HG02763 (cell line): ENCODE results near the gene PRKCB.
"Not testable (repeated sequence)": the region's sequence is repeated elsewhere in the genome, so short reads cannot be mapped to it uniquely, and the experiment has no call there.

Experiments
- ATAC-seq: cut with Tn5 transposase; IDR thresholded peaks from one replicate; pipeline ENCODE4 v1.9.1; 2021; ENCODE audit warnings: mild to moderate bottlenecking, moderate library complexity; ENCODE audit not compliant: unreplicated experiment

Gene PRKCB

DNA sequence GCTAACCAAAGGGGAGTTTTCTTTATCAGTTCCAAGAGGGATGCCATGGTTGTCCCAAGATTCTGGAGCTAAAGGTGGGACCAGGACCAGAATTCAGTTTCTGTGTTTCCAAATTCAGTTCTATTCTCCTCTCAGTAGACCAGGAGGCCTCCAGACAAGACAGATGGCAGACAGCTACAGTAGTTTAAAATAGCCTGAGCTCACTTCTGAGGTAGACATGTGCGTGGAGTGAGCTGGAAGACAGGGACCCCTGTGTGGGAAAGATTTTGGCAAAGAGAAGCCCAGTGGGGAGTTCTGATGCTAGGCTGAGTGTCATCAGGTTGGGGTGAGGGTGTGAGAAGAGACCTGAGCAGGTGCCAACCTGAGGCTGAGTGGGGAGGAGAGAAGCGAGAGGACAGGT is 95.4 kb downstream of the PRKCB start:
- ATAC-seq, result no peak

- not testable (repeated sequence) for ATAC-seq
Observed at GRCh38 chr16:23933650-23934049, 97.9 kb downstream of the PRKCB start.

- ATAC-seq, result no peak
Observed at GRCh38 chr16:23934610-23935236, 98.9 kb downstream of the PRKCB start.

DNA sequence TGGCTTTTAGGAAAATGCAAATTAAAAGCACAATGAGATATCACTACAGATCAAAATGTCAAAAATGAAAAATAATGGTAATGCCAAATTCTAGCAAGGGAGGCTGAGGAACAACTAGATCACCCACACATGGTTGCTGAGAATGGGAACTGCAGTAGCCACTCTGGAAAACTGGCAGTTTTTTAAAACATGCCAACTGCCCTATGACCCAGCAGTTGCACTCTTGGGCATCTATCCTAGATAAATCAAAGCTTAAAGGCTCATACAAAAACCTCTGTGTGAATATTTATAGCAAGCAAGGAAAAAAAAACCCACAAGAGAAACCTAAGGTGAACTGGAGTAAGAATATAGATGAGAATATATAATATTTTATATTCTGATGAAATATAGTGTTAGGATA is 104.3 kb downstream of the PRKCB start:
- ATAC-seq, result no peak

- no peak for ATAC-seq
Observed at GRCh38 chr16:23941025-23941424, 105.2 kb downstream of the PRKCB start.

DNA sequence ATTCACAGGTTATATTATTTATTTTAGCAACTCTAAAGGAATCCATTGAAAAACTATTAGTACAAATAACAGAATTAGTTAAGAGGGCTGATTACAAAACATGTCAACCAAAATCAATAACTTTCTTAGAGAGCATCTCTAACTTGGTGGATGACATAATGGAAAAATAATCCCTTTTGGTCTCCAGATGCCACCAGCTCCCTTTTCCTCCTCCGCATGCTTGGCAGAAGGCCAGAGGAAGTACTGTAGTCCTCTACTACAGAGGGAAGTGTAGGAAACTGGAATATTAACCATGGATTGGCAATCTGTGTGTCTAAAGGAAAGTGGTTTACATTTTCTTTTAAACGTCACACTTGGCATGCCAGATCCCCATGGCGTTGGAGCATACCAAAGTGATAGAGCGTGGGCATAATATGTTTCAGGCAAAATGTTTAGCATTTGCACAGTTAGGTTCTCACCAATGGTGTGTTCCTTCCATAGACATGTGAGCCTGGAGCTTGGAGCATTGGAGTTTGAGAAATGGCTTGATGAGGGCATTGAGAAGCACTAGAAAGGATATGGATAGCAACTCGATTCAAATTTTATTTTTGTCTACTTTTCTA is 106.3 kb downstream of the PRKCB start:
- no peak for ATAC-seq

GRCh38 chr16:23943604-23944003 is 107.8 kb downstream of the PRKCB start:
- ATAC-seq, result no peak

- ATAC-seq, result no peak
Observed at GRCh38 chr16:23944381-23944780, 108.6 kb downstream of the PRKCB start.

DNA sequence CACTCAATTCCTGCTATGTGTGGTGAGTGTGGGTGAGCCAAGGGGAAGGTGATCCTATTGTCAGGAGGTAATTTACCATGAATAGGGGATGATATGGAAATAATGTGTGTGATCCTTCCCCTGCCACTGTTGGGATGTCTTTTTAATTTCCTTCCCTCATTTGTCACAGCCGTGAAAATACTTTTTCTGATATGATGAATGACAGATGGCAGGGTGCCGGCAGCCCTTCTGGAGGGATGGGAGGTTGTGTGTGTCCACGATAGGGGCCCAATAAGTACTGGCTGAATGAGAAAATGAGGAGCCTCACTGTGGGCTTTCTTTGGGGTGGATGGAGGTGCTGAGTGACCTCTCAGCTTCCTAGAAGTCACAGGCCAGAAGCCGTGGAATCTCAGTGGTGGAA is 109.5 kb downstream of the PRKCB start:
- no peak for ATAC-seq

DNA sequence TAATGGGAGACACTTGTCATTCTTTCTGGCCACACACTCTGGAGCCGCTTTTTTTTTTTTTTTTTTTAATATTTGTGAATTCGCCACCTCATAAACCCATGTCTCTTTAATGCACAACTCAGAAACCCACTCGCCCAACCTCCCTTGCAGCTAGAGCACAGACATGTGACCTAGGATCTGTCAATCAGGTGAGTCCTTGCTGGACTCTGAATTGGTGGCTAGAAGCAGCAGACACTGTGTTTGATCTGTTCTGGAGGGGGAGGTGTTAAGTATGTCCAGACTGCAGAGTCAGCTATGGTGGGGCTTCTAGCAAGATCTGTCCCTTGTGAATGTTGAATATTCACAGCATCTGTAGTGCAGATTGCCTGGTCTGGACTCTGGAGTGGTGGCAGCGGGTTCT is 112.1 kb downstream of the PRKCB start:
- ATAC-seq, result no peak

DNA sequence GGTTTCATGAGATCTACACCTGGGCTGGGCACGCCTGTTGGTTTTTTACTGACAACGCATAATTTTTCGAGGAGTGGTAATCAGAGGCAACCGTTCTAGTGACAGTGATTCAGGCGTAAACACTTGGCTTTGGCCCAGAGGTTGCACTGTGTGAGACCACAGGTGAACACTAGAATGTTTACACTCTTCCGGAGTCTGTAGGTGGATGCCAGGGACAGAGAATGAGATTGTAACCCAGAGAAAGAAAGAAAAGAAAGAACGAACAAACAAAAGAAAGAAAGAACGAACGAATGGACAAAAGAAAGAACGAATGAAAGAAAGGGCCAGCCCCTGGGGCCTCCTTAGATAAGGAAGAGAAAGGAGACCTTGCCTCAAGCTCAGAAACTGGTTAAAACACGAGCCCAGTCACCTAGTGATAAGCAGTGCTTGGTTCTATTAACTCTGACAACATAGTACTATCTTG is 113.2 kb downstream of the PRKCB start:
- ATAC-seq, result no peak

DNA sequence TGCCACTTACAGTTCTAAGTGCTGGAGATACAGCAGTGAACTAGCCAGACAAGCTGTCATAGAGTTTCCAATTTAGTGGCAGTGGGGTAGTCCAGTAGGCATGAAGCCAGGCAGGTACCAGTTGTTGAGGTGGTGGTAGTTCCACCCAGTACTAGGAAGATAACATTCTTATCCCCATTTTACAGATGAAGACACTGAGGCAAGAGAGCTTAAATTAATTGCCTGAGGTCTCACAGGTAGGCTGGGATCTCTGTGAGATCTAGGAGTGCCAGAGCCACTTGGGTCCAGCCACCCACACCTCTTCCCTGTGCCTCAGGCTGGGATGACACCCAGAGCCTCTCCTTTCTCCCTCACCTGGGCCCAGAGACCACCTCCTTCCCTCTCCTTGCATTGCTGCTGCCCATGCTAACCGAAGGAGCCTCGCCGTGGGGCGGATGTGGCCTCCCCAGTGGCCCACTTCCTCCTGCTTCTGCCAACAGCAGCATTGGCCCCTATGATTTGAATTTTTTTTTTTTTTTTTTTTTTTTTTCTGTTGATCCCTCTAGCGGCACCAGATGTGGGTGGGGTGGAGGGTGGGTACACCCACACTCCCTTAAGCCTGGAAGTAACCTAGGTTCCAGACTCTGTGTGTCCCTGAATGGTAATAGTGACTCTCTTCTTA is 114.0 kb downstream of the PRKCB start:
- ATAC-seq, result no peak

DNA sequence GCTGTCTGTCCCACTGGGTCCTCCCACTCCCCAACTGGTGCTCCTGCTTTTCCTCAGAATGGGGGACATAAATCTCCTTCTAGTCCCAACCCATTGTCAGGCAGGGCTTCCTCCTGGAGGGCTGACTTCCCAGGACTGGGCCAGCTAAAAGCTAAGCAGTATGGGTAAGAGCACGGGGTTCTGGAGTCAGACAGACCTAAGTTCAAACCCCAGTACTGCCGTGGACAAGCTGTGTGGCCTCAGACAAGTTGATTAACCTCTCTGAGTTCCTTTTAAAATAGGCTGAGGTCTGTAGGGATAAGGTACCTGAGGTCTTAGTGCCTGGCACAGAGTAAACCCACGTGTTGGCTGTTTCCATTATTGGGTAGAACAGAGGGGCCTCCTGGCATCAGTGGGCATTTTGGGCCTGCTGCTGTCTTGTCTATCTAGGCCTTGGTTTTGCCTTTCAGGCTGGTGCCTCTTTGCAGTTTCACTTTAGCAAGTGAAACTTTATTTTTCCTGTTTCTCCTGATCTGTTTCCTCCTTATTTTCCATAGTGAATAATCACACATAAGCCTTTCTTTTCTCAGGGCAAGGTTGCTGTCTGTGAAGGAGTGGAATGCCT is 114.6 kb downstream of the PRKCB start:
- ATAC-seq, result no peak

DNA sequence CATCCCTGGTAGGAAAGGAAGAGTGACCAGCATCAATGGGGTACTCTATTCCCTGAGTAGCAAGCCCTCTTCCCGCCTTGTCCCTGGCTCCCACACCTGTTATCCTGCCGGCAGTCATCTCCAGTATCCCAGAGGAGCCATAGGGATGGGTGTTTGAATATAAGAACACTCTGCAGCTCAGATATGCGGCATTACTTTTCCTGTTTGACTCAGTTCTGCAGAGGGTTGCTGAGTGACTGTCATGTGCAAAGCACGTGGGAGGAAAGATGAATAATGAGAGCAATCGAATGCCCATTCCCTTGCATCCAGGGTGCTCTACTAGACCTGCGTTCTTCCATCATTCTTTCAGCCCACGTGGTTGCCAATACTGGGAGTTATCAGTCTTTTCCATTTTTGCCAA is 115.1 kb downstream of the PRKCB start:
- no peak for ATAC-seq

GRCh38 chr16:23952128-23952970 is 116.6 kb downstream of the PRKCB start:
- no peak for ATAC-seq

- ATAC-seq, result no peak
Observed at GRCh38 chr16:23952971-23953300, 117.2 kb downstream of the PRKCB start.

- ATAC-seq, result no peak
Observed at GRCh38 chr16:23953476-23953875, 117.7 kb downstream of the PRKCB start.

DNA sequence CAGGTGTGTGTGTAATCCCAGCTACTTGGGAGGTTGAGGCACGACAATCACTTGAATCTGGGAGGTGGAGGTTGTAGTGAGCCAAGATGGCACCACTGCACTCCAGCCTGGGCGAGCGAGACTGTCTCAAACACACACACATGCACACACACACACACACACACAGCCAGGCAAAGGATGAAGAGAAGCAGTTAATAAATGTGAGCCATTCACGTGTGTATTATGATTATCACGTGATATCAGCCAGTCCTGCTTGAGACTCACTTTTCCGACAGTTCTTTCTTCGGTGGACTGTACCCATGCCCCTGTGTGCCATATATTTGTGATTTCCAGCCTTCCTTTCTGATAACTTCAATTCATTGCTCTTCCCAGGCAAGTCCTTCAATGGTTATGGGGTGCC is 119.3 kb downstream of the PRKCB start:
- ATAC-seq, result no peak

DNA sequence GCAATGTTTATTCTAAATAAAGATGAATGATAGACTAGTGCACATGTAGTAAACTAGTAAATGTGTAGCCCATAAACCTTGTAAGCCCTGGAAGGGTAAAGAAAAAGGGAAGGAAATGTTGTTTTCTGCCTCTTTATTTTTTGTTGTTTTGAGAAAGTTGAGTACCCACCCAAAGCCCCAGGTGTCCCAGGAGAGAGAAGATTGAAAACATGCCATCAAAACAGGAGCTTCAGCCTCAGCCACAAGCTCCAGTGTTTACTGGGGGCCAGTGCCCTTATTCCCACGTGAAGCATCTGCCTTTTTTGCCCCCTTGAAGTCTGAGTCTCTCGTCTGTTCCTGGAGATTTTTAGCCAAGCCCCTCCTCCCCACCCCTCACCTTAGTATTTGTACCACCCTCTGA is 121.5 kb downstream of the PRKCB start:
- no peak for ATAC-seq

DNA sequence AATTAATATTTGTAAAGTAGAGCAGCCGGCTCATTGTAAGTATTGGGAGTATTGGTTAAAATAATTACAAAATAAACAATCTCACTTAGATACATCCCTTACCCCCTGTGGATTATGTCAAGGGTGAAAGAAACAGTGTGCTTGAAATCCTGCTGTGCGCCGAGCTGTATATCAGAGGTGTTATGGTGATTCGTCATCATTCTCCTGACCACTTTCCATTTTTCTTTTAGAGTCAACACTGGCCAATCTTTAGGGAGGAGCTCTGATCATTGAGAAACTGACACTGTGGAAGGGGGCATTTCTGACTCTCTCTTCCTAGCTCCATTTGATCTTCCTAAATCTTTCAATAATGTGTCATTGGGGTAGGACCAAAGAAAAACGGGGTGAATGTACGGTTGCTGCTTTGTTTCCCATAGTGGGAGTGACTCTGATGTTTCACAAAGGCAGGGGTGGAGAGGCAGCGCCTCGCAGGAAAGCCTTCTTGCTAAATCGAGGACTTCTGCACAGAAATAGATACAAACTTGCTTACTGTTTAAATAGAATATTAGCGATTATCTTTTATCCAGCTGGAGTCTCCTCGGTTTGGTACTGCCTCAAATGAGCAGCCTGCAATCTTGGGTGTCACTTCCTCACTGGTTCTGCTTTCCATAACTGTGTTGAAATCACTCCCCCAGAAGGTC is 123.4 kb downstream of the PRKCB start:
- no peak for ATAC-seq

GRCh38 chr16:23959752-23960072 is 123.9 kb downstream of the PRKCB start:
- no peak for ATAC-seq
